Trophoblast cell (in vitro differentiated cells and primary cell): Measurements from ENCODE around the gene NRCAM.

Source experiments
- DNase-seq, 2 donors: peaks; one replicate each; pipeline ENCODE4 v3.0.0-alpha.2; 2016
- H2AFZ ChIP-seq: 2 replicates; pipeline ENCODE4 v1.6.1; 2013; ENCODE audit warnings: low read length, moderate library complexity, mild to moderate bottlenecking; ENCODE audit not compliant: insufficient read depth, poor library complexity
- H2AK5ac ChIP-seq: 2 replicates; pipeline ENCODE4 v1.6.1; 2013; ENCODE audit warnings: mild to moderate bottlenecking, low read length
- H2BK120ac ChIP-seq: 2 replicates; pipeline ENCODE4 v1.6.1; 2013; ENCODE audit warnings: low read length, mild to moderate bottlenecking, moderate library complexity; ENCODE audit not compliant: insufficient read depth, poor library complexity
- H2BK12ac ChIP-seq: 2 replicates; pipeline ENCODE4 v1.6.1; 2013; ENCODE audit warnings: mild to moderate bottlenecking, low read length, moderate library complexity
- H2BK5ac ChIP-seq: 2 replicates; pipeline ENCODE4 v1.6.1; 2013; ENCODE audit warnings: low read length, low read depth, moderate library complexity, mild to moderate bottlenecking; ENCODE audit not compliant: poor library complexity
- H3K14ac ChIP-seq: 2 replicates; pipeline ENCODE4 v1.6.1; 2013; ENCODE audit warnings: mild to moderate bottlenecking, low read length
- H3K18ac ChIP-seq: 2 replicates; pipeline ENCODE4 v1.6.1; 2013; ENCODE audit warnings: mild to moderate bottlenecking, low read length
- H3K23ac ChIP-seq: 2 replicates; pipeline ENCODE4 v1.6.1; 2013; ENCODE audit warnings: low read length
- H3K27ac ChIP-seq: 2 replicates; pipeline ENCODE4 v1.5.1; 2013; ENCODE audit warnings: low read depth, mild to moderate bottlenecking, inconsistent platforms, low read length, moderate library complexity
- H3K27me3 ChIP-seq: 2 replicates; pipeline ENCODE4 v1.6.1; 2013; ENCODE audit warnings: inconsistent platforms, mild to moderate bottlenecking, low read length, moderate library complexity; ENCODE audit not compliant: insufficient read depth
- H3K36me3 ChIP-seq, 2 experiments: 1 replicate in 1 of 2; 2 replicates in 1 of 2; pipeline ENCODE4 v1.6.1; 2013; ENCODE audit warnings: low read length in 2 of 2, mild to moderate bottlenecking in 2 of 2, moderate library complexity in 1 of 2; ENCODE audit not compliant: insufficient read depth in 2 of 2, control insufficient read depth in 1 of 2
- H3K4ac ChIP-seq: 2 replicates; pipeline ENCODE4 v1.6.1; 2013; ENCODE audit warnings: low read depth, mild to moderate bottlenecking, low read length, moderate library complexity
- H3K4me1 ChIP-seq, 2 experiments: 1 replicate in 1 of 2; 2 replicates in 1 of 2; pipeline ENCODE4 v1.6.1; 2013; ENCODE audit warnings: low read length in 2 of 2, mild to moderate bottlenecking in 2 of 2, moderate library complexity in 1 of 2; ENCODE audit not compliant: insufficient read depth in 2 of 2, control insufficient read depth in 1 of 2
- H3K4me2 ChIP-seq: 2 replicates; pipeline ENCODE4 v1.6.1; 2013; ENCODE audit warnings: inconsistent platforms, mild to moderate bottlenecking, low read length, moderate library complexity
- H3K4me3 ChIP-seq: 2 replicates; pipeline ENCODE4 v1.5.1; 2013; ENCODE audit warnings: mild to moderate bottlenecking, low read depth, low read length, inconsistent platforms
- H3K79me1 ChIP-seq: one replicate; pipeline ENCODE4 v1.6.1; 2013; ENCODE audit warnings: low read length
- H3K79me2 ChIP-seq: 2 replicates; pipeline ENCODE4 v1.6.1; 2013; ENCODE audit warnings: low read length, mild to moderate bottlenecking; ENCODE audit not compliant: control insufficient read depth, insufficient read depth, poor library complexity
- H3K9ac ChIP-seq: 2 replicates; pipeline ENCODE4 v1.6.1; 2013; ENCODE audit warnings: mild to moderate bottlenecking, low read length
- H3K9me3 ChIP-seq: 2 replicates; pipeline ENCODE4 v1.6.1; 2013; ENCODE audit warnings: low read depth, mild to moderate bottlenecking, control low read depth, inconsistent platforms, low read length; ENCODE audit not compliant: insufficient read depth
- H4K12ac ChIP-seq: 2 replicates; pipeline ENCODE4 v1.6.1; 2013; ENCODE audit warnings: low read depth, mild to moderate bottlenecking, low read length, moderate library complexity
- H4K8ac ChIP-seq: 2 replicates; pipeline ENCODE4 v1.6.1; 2013; ENCODE audit warnings: low read depth, mild to moderate bottlenecking, low read length, moderate library complexity
- H4K91ac ChIP-seq: one replicate; pipeline ENCODE4 v1.6.1; 2013; ENCODE audit warnings: low read depth, mild to moderate bottlenecking, low read length, moderate library complexity
- WGBS: extraction: QIAGEN DNeasy Blood & Tissue Kit; methylation state at CpG from one replicate; pipeline ENCODE4 v1.1.7; 2013; ENCODE audit warnings: missing lambda C conversion rate; ENCODE audit not compliant: insufficient read length, insufficient coverage; ENCODE audit errors: extremely low coverage; 5-methylcytosine and 5-hydroxymethylcytosine counted together

Gene NRCAM

GRCh38 chr7:108329514-108329913 lies 126.7 kb downstream of the NRCAM start:
- no peak for DNase-seq
- Histone ChIP-seq H3K14ac (no peak overlapping the region), H3K9ac (no peak overlapping the region), H2AFZ (no peak overlapping the region), H3K4me1 (no peaks in the 10 kb centered on the region), H3K27ac (no peak overlapping the region), H3K79me1 (no peaks in the 10 kb centered on the region), H3K18ac (no peak overlapping the region), H3K4ac (no peak overlapping the region), H3K36me3 (no peaks in the 10 kb centered on the region), H3K27me3 (no peaks in the 10 kb centered on the region), H2BK120ac (no peak overlapping the region), H3K4me3 (no peak overlapping the region), H2BK5ac (no peak overlapping the region), H4K8ac (no peak overlapping the region), H4K12ac (no peak overlapping the region), H3K23ac (no peak overlapping the region), H3K9me3 (no peaks in the 10 kb centered on the region), H2BK12ac (no peak overlapping the region), H3K79me2 (no peaks in the 10 kb centered on the region), H4K91ac (no peak overlapping the region), H3K4me2 (no peak overlapping the region), H2AK5ac (no peak overlapping the region)
- no CpG with 5 or more reads among the region's 2 CpGs for WGBS

GRCh38 chr7:108328174-108328651 lies 128.0 kb downstream of the NRCAM start:
- H3K23ac ChIP-seq, result no peak overlapping the region
- H3K4me3 ChIP-seq, result no peak overlapping the region
- no peak overlapping the region for H2AFZ ChIP-seq
- H3K14ac ChIP-seq, result no peak overlapping the region
- no peak overlapping the region for H4K8ac ChIP-seq
- no CpG with 5 or more reads among the region's 2 CpGs for WGBS
- H3K9ac ChIP-seq, result no peak overlapping the region
- no peak overlapping the region for H3K27ac ChIP-seq
- H3K79me2 ChIP-seq, result no peaks in the 10 kb centered on the region
- H3K9me3 ChIP-seq, result no peaks in the 10 kb centered on the region
- H4K12ac ChIP-seq, result no peak overlapping the region
- H4K91ac ChIP-seq, result no peak overlapping the region
- no peak overlapping the region for H2BK5ac ChIP-seq
- DNase-seq, result no peak
- no peak overlapping the region for H3K4me2 ChIP-seq
- H3K36me3 ChIP-seq, result no peaks in the 10 kb centered on the region
- no peak overlapping the region for H2BK12ac ChIP-seq
- H3K4me1 ChIP-seq, result no peaks in the 10 kb centered on the region
- H3K27me3 ChIP-seq, result no peaks in the 10 kb centered on the region
- H2BK120ac ChIP-seq, result no peak overlapping the region
- H3K79me1 ChIP-seq, result no peaks in the 10 kb centered on the region
- no peak overlapping the region for H3K4ac ChIP-seq
- no peak overlapping the region for H3K18ac ChIP-seq
- no peak overlapping the region for H2AK5ac ChIP-seq

GRCh38 chr7:108327353-108327752 lies 128.9 kb downstream of the NRCAM start:
- no peak overlapping the region for H3K4ac ChIP-seq
- H3K9me3 ChIP-seq, result no peaks in the 10 kb centered on the region
- no peak overlapping the region for H3K23ac ChIP-seq
- H2BK12ac ChIP-seq, result no peak overlapping the region
- no peak overlapping the region for H4K91ac ChIP-seq
- H2AFZ ChIP-seq, result no peak overlapping the region
- no peak overlapping the region for H3K9ac ChIP-seq
- no peaks in the 10 kb centered on the region for H3K36me3 ChIP-seq
- H4K12ac ChIP-seq, result no peak overlapping the region
- no peak overlapping the region for H2BK5ac ChIP-seq
- no peak overlapping the region for H4K8ac ChIP-seq
- no peak overlapping the region for H3K4me2 ChIP-seq
- H3K79me2 ChIP-seq, result no peaks in the 10 kb centered on the region
- H3K27me3 ChIP-seq, result no peaks in the 10 kb centered on the region
- H3K14ac ChIP-seq, result no peak overlapping the region
- H2BK120ac ChIP-seq, result no peak overlapping the region
- no peaks in the 10 kb centered on the region for H3K4me1 ChIP-seq
- no peak overlapping the region for H3K4me3 ChIP-seq
- no peaks in the 10 kb centered on the region for H3K79me1 ChIP-seq
- H3K27ac ChIP-seq, result no peak overlapping the region
- no peak overlapping the region for H3K18ac ChIP-seq
- DNase-seq, result no peak
- no peak overlapping the region for H2AK5ac ChIP-seq

GRCh38 chr7:108326938-108327337 lies 129.3 kb downstream of the NRCAM start:
- Histone ChIP-seq H3K23ac (no peak overlapping the region), H3K18ac (no peak overlapping the region), H3K27me3 (no peaks in the 10 kb centered on the region), H3K9me3 (no peaks in the 10 kb centered on the region), H3K4ac (no peak overlapping the region), H3K4me1 (no peaks in the 10 kb centered on the region), H4K91ac (no peak overlapping the region), H2AFZ (no peak overlapping the region), H3K79me2 (no peaks in the 10 kb centered on the region), H3K9ac (no peak overlapping the region), H2BK12ac (no peak overlapping the region), H2BK120ac (no peak overlapping the region), H3K4me2 (no peak overlapping the region), H2AK5ac (no peak overlapping the region), H3K79me1 (no peaks in the 10 kb centered on the region), H3K36me3 (no peaks in the 10 kb centered on the region), H2BK5ac (no peak overlapping the region), H4K8ac (no peak overlapping the region), H3K27ac (no peak overlapping the region), H3K4me3 (no peak overlapping the region), H3K14ac (no peak overlapping the region), H4K12ac (no peak overlapping the region)
- no peak for DNase-seq
- WGBS, result no CpG with 5 or more reads among the region's 2 CpGs
